ENCODE results near the gene SYNGAP1.
"Not testable (repeated sequence)": the region's sequence is repeated elsewhere in the genome, so short reads cannot be mapped to it uniquely, and the experiment has no call there.

The SYNGAP1 gene

GRCh38 chr6:33469661-33470060 is 49.8 kb downstream of the SYNGAP1 start:
- DNase-seq (ENCODE audit: low read depth in 2 of 2) = no peak

- no peak for DNase-seq (ENCODE audit: low read depth in 2 of 2)
These were observed 58.0 kb downstream of the SYNGAP1 start for GRCh38 chr6:33477864-33478263.

- DNase-seq (ENCODE audit: low read depth in 2 of 2) = no peak
These were observed 61.3 kb downstream of the SYNGAP1 start for GRCh38 chr6:33481192-33481591.

GRCh38 chr6:33482620-33483019 is 62.8 kb downstream of the SYNGAP1 start:
- DNase-seq (ENCODE audit: low read depth in 2 of 2) = not testable (repeated sequence)

GRCh38 chr6:33483678-33484077 is 63.8 kb downstream of the SYNGAP1 start:
- DNase-seq (ENCODE audit: low read depth in 2 of 2) = no peak

GRCh38 chr6:33484673-33485262 is 64.9 kb downstream of the SYNGAP1 start:
- not testable (repeated sequence) for DNase-seq (ENCODE audit: low read depth in 2 of 2)

- DNase-seq (ENCODE audit: low read depth in 2 of 2) = not testable (repeated sequence)
These were observed 65.8 kb downstream of the SYNGAP1 start for GRCh38 chr6:33485680-33486079.

GRCh38 chr6:33488339-33488738 is 68.5 kb downstream of the SYNGAP1 start:
- no peak for DNase-seq (ENCODE audit: low read depth in 2 of 2)

GRCh38 chr6:33490198-33490597 is 70.3 kb downstream of the SYNGAP1 start:
- DNase-seq (ENCODE audit: low read depth in 2 of 2) = no peak

- DNase-seq (ENCODE audit: low read depth in 2 of 2) = no peak
These were observed 70.8 kb downstream of the SYNGAP1 start for GRCh38 chr6:33490621-33491020.

- no peak for DNase-seq (ENCODE audit: low read depth in 2 of 2)
These were observed 72.2 kb downstream of the SYNGAP1 start for GRCh38 chr6:33492093-33492492.

GRCh38 chr6:33497157-33497556 is 77.3 kb downstream of the SYNGAP1 start:
- DNase-seq (ENCODE audit: low read depth in 2 of 2) = no peak

- no peak for DNase-seq (ENCODE audit: low read depth in 2 of 2)
These were observed 82.6 kb downstream of the SYNGAP1 start for GRCh38 chr6:33502486-33502885.

GRCh38 chr6:33504486-33504885 is 84.6 kb downstream of the SYNGAP1 start:
- no peak for DNase-seq (ENCODE audit: low read depth in 2 of 2)

All from stimulated activated CD4-positive, alpha-beta T cell treated with anti-CD3 and anti-CD28 coated beads, Interleukin-1b, Interleukin-23, amount 100 ng/mL, for 4 hours (primary cell).